Activated naive CD4-positive, alpha-beta T cell treated with anti-CD3 and anti-CD28 coated beads, Interleukin-2, amount 50 U/mL, for 24 hours (primary cell): ENCODE results near the gene PSMD1.

ENCODE experiments used
- H3K27ac Mint-ChIP-seq: one replicate; pipeline ENCODE4 v1.8.0; 2021; ENCODE audit warnings: mild to moderate bottlenecking, mixed read lengths
- H3K27me3 Mint-ChIP-seq: one replicate; pipeline ENCODE4 v1.8.0; 2021; ENCODE audit warnings: mixed read lengths
- H3K36me3 Mint-ChIP-seq: one replicate; pipeline ENCODE4 v1.8.0; 2021; ENCODE audit warnings: mixed read lengths
- H3K4me1 Mint-ChIP-seq: one replicate; pipeline ENCODE4 v1.8.0; 2021; ENCODE audit warnings: mixed read lengths
- H3K4me3 Mint-ChIP-seq: one replicate; pipeline ENCODE4 v1.8.0; 2021; ENCODE audit warnings: mild to moderate bottlenecking, mixed read lengths
- H3K9me3 Mint-ChIP-seq: one replicate; pipeline ENCODE4 v1.8.0; 2021; ENCODE audit warnings: mixed read lengths

PSMD1 gene

DNA sequence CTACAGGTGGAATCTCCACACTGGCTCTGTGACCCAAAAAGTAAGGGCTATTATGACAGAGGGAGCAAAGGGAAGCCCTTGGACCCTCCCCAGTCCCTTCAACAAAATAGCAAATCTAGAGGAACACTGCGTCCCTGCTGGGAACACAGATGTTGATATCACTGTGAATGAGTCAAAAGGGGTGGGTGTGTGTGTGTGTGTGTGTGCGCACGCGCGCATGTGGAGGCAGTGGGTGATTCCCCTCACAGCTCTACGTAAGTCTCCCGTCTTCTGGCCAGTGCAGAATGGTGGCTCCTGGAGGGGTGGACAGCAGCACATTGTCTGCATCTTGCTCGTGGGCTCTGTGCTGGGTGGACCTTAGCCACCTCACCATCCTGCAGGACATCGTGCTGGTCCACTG lies 27.1 kb upstream of the PSMD1 start:
- H3K4me1 Mint-ChIP-seq = no peaks in the 10 kb centered on the region
- no peaks in the 10 kb centered on the region for H3K9me3 Mint-ChIP-seq
- peaks cover 1% of the 10 kb centered on the region for H3K27me3 Mint-ChIP-seq
- H3K4me3 Mint-ChIP-seq = no peak overlapping the region
- no peak overlapping the region for H3K27ac Mint-ChIP-seq
- H3K36me3 Mint-ChIP-seq = no peaks in the 10 kb centered on the region

DNA sequence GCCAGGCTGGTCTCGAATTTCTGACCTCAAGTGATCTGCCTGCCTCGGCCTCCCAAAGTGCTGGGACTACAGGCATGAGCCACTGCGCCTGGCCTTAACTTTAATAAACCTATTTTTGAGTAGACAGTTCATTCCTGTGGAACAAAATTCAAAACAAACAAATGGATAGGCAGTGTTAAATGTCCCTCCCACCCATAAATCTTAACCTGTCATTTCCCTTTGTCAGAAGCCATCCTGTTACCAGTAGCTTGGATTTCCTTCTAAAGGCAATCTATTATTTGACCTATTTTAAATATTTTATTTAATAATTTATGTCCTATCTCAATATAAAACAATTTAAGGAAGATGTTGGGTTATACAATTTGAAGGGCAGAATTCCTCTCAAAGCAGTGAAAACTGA lies 25.9 kb upstream of the PSMD1 start:
- Mint-ChIP-seq H3K36me3 (no peaks in the 10 kb centered on the region), H3K27ac (no peak overlapping the region), H3K27me3 (peaks cover 6% of the 10 kb centered on the region), H3K9me3 (no peaks in the 10 kb centered on the region), H3K4me3 (no peak overlapping the region), H3K4me1 (no peaks in the 10 kb centered on the region)

DNA sequence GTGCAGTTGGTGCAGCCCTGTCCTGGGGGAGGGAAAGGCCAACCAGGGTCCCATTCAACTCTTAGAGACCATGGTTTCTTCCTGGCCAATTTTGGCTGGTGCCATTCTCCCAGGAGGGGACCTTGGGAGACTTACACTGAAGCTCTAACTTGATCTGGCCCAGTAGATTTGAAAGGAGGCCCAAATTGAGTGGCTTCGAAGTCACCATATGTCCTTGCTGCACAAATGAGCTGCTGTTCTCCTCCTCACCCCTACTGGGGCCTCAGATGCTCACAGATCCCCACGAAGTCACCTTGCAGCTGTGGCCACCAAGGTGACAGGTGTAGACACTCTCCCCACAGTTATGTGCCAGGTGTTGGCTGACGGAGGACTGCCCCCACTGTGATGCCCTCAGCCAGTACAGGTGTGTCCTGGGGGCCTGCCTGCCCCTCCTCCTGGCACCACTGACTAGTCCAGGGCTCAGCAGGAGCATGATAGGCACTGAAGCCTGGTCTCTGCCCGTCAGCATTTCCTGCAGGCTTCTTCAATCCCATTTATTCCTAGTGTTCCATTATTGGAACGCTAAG lies 24.0 kb upstream of the PSMD1 start:
- Mint-ChIP-seq H3K27ac (no peak overlapping the region), H3K4me1 (no peaks in the 10 kb centered on the region), H3K27me3 (peaks cover 16% of the 10 kb centered on the region), H3K4me3 (no peak overlapping the region), H3K36me3 (no peaks in the 10 kb centered on the region), H3K9me3 (no peaks in the 10 kb centered on the region)

DNA sequence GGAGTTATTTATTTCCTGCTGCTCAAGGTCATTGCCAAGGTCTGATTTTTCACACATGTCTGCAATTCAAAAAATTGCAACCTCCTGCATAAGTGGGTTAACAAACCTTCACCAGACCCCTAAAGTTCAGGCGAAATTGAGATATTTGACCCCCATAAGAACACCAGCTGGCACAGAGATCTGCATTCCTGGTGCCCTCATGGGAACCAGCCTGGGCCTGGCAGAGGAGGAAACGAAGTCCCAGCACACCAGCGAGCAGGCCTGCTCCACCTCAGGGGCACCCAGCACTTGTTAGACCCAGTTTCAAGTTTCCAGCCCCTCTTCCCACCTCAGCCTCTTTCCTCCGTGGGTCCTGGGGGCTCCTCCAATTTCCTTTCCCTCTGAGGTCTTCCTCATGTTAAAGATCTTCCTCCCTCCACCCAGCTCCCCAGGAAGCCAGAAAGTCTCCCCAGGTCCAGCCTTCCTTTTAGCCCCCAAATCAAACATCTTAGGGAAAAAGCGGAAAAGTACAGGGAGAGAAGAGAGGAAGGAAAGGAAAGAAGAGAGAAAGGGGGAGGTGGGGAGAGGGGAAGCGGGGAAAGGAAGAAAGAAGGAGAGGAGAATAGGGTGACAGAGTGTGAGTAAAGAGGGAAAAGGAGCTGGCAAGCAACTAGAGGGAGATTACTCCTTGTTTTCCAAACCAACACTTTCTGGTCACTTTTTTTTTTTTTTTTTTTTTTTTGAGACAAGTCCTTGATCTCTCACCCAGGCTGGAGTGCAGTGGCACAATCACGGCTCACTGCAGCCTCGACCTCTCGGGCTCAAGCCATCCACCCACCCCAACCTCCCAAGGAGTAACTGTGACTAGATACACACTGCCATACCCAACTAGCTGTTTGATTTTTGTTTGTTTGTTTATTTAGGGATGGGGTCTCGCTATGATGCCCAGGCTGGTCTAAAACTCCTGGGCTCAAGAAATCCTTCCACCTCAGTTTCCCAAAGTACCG lies 23.2 kb upstream of the PSMD1 start:
- no peaks in the 10 kb centered on the region for H3K4me1 Mint-ChIP-seq
- H3K27ac Mint-ChIP-seq = no peak overlapping the region
- H3K27me3 Mint-ChIP-seq = peaks cover 17% of the 10 kb centered on the region
- H3K9me3 Mint-ChIP-seq = no peaks in the 10 kb centered on the region
- no peak overlapping the region for H3K4me3 Mint-ChIP-seq
- no peaks in the 10 kb centered on the region for H3K36me3 Mint-ChIP-seq

DNA sequence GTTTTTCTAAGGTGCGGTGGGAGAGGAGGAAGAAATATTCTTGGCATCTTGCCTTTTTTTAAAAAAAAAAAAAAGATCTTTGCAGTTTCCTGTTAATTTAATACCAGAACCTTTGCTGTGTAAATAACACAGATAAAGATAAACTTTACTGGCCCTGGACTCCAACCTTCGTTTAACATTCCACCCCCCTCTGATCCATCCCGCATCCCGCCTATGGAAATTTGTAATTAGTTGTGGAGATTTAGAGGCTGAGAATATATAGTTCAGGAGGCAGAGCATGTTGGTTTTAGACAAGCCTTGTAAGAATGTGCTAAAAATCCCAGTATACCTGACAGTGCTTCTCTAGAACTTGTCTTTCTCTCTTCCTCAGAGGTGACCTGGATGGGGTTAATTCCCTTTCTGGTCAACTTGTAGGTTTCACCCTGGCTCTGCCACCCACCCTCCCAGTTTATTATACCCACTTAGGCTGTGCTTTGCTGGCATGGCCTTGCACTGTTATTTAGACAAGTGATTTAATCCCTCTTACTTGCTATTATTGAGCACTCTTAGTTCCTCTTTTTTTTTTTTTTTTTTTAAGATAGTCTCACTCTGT lies 22.3 kb upstream of the PSMD1 start:
- Mint-ChIP-seq H3K4me3 (no peak overlapping the region), H3K36me3 (no peaks in the 10 kb centered on the region), H3K9me3 (no peaks in the 10 kb centered on the region), H3K27ac (no peak overlapping the region), H3K27me3 (peaks cover 24% of the 10 kb centered on the region), H3K4me1 (no peaks in the 10 kb centered on the region)

DNA sequence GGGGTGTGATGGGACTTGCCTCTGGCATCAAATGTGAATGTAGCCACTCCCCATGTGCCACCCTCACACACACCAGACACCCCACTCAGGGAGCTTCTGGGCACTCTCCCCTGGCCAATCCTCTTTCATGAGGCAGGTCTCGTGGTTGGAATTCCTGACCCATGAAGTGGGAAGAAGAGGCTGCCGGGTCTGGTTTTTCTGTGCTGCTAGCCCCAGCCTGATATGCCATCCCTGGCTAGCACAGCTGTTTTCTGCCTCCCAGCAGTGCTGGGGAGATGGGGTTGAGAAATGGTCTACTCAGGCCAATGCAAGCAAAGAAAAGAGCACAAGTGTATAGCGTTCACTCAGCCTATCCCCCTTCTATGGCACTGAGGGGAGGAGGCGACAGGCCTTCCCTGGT lies 20.5 kb upstream of the PSMD1 start:
- Mint-ChIP-seq H3K27me3 (peaks cover 38% of the 10 kb centered on the region), H3K9me3 (no peaks in the 10 kb centered on the region), H3K4me3 (peak overlapping the region; percentile 3), H3K27ac (no peak overlapping the region), H3K4me1 (no peaks in the 10 kb centered on the region), H3K36me3 (peaks cover 2% of the 10 kb centered on the region)

DNA sequence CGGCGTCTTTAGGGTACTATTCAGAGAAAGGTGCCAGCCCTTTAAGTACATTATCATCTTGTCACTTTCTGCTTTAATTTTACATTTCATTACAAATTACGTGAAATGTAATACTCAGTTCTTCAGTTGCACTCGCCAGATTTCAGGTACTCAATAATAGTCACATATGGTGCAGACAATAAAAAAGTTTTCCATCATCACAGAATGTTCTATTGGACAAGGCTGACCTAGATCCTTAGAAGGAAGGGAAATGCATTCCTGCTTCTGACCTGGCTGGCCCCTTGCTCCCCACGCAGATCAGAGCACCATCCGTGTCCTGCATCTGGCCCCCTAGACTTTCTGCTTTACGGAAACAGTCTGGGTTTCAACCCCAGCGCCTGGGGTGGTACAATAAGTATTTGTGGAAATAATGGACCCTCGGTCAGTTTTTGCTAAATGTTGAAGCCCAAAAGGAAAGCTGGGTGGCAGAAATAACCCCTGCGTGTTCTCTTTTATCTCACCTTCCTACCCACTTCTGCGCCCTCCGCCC lies 20.0 kb upstream of the PSMD1 start:
- peak overlapping the region; percentile 69 for H3K4me3 Mint-ChIP-seq
- no peaks in the 10 kb centered on the region for H3K4me1 Mint-ChIP-seq
- H3K36me3 Mint-ChIP-seq = peaks cover 2% of the 10 kb centered on the region
- peaks cover 42% of the 10 kb centered on the region for H3K27me3 Mint-ChIP-seq
- H3K27ac Mint-ChIP-seq = no peak overlapping the region
- no peaks in the 10 kb centered on the region for H3K9me3 Mint-ChIP-seq

DNA sequence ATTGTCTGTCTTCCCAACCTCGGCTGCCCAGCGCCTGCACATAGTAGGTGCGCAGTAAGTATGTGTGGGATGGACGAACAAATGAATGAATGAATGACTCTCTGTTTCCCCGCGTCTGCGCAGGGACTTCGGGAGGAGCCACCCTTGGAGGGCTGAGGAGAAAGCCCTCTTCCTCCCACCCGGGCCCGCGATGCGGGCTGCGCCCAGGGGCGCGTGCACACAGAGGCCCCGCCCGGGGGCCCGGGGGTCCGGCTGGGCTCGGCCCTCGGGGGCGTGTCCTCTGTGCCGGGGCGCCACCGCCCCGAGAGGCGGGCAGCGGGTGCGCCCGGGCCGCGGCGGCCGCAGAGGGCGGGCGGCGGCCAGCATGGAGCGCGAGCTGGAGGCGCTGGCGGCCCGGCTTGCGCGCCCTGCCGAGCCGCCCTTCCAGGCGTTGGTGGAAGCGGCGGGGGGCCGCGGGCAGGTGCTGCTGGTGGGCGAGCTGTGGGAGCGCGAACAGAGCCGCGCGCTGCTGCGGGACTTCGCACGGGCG lies 19.4 kb upstream of the PSMD1 start, which contains the start of gene C2orf72:
Gene C2orf72, plus strand, starts transcription at position 322 of the 529 bp plus-strand sequence. Its CDS starts 43 bp downstream, at position 365.
- H3K9me3 Mint-ChIP-seq = no peaks in the 10 kb centered on the region
- no peaks in the 10 kb centered on the region for H3K4me1 Mint-ChIP-seq
- H3K36me3 Mint-ChIP-seq = peaks cover 2% of the 10 kb centered on the region
- H3K4me3 Mint-ChIP-seq = peak within 1 kb of the TSS; percentile 69
- H3K27ac Mint-ChIP-seq = peak within 1 kb of the TSS; percentile 59
- H3K27me3 Mint-ChIP-seq = peaks cover 46% of the 10 kb centered on the region

DNA sequence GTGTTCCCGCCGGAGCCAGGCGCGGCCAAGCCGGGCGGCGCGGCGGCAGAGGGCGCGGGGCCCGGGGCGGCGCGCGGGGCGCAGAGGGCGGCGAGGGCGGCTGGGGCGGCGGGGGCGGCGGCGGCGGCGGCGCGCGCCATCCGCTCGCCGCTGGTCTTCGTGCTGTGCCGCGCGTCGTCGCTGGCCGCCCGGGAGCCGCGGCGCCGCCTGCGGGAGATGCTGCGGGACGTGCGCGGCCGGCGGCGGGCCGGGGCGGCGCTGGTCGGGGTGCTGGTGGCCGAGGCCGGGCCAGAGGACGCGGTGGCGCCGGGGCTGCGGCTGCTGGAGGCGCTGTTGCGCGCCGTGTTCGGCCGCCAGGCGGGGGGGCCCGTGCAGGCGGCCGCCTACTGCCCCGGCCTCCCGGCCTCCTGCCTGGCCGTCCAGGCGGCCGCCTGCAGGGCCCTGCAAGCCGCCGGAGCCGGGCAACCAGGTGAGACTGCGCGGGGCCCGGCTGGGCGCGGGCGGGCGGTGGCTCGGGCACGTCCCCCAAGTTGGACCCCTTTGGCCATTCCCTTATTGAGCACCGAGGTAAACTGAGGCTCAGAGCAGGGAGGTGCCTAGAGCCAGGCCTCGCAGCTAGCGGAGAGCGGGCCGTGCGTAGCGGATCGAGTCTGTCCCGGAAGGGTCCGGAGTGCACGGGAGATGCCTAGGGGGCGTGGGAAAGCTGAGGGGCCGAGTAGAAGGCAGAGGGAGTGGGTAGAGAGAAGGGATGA lies 18.8 kb upstream of the PSMD1 start:
- H3K36me3 Mint-ChIP-seq = peaks cover 2% of the 10 kb centered on the region
- H3K4me1 Mint-ChIP-seq = no peaks in the 10 kb centered on the region
- H3K27ac Mint-ChIP-seq = peak overlapping the region; percentile 59
- H3K9me3 Mint-ChIP-seq = no peaks in the 10 kb centered on the region
- H3K4me3 Mint-ChIP-seq = no peak overlapping the region
- peaks cover 46% of the 10 kb centered on the region for H3K27me3 Mint-ChIP-seq

DNA sequence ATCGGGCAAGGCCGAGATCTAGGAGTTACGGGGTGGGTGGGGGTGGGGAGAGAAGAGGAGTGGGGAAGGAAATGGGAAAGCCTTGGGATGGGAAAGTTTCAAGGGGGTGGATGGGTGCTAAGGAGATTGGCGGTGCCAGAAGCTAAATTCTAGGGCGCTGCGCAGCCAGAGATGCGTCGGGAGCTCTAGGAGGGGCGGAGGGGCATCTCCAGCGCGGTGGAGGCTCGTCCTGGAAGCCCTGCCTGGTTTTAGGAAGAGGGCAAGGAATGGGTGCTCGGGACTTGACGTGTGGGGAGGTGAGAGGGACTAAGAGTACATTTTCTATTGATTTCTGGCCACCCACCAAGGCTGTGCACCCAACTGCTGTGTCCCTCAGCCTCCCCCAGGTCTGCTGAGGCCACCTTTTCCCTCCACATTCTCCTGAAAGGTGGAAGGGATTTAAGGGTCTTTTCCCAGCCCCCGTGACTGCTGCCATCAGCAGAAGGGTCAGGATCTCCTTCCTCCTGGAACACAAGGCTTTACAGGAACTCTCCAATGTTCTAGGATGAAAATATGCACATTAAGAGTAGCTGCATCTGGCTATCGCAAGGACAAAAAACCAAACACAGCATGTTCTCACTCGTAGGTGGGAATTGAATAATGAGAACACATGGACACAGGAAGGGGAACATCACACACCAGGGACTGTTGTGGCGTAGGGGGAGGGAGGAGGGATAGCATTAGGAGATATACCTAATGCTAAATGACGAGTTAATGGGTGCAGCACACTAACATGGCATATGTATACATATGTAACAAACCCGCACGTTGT lies 18.0 kb upstream of the PSMD1 start:
- H3K4me1 Mint-ChIP-seq = no peaks in the 10 kb centered on the region
- peaks cover 45% of the 10 kb centered on the region for H3K27me3 Mint-ChIP-seq
- H3K4me3 Mint-ChIP-seq = peak overlapping the region; percentile 66
- H3K27ac Mint-ChIP-seq = no peak overlapping the region
- H3K9me3 Mint-ChIP-seq = no peaks in the 10 kb centered on the region
- H3K36me3 Mint-ChIP-seq = peaks cover 2% of the 10 kb centered on the region

DNA sequence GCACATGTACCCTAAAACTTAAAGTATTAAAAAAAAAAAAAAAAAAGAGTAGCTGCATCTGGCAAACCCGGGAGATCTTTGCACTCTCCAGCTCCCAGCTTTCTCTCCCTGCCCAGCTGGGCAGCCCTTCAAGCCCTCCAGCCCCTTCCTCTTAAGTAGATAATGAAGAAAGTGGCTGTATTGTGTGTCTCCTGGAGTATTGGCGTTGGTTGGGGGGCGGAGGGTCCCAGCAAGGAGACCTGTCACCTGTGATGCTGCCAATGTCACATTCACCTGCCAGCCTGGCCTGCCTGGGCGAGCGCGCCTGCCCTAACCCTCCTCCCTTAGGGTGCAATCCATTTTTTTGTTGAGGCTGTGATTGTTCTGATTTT lies 17.4 kb upstream of the PSMD1 start:
- no peak overlapping the region for H3K4me3 Mint-ChIP-seq
- no peaks in the 10 kb centered on the region for H3K4me1 Mint-ChIP-seq
- H3K36me3 Mint-ChIP-seq = peaks cover 2% of the 10 kb centered on the region
- H3K27me3 Mint-ChIP-seq = peaks cover 45% of the 10 kb centered on the region
- H3K9me3 Mint-ChIP-seq = no peaks in the 10 kb centered on the region
- H3K27ac Mint-ChIP-seq = no peak overlapping the region

DNA sequence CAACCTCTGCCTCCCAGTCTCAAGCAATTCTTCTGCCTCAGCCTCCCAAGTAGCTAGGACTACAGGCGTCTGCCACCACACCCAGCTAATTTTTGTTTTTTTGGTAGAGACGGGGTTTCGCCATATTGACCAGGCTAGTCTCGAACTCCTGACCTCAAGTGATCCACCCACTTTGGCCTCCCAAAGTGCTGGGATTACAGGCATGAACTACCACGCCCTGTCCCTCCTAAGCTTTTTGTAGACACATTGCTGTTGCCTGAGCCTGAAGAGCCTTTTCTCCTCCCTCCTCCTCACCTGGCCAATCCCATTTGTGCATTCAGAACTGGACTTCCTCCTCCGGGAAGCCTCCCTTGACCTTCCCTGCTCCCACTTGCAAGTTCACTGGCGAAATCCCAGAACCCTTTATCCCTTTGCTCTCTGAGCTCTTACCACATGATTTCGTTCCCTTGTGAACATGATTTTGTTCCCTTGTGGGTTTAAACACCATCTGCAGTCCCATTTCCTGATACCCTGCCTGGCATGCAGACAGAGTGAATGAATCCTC lies 16.8 kb upstream of the PSMD1 start:
- Mint-ChIP-seq H3K27me3 (peaks cover 45% of the 10 kb centered on the region), H3K4me3 (peak overlapping the region; percentile 59), H3K9me3 (no peaks in the 10 kb centered on the region), H3K27ac (no peak overlapping the region), H3K36me3 (peaks cover 2% of the 10 kb centered on the region), H3K4me1 (no peaks in the 10 kb centered on the region)

DNA sequence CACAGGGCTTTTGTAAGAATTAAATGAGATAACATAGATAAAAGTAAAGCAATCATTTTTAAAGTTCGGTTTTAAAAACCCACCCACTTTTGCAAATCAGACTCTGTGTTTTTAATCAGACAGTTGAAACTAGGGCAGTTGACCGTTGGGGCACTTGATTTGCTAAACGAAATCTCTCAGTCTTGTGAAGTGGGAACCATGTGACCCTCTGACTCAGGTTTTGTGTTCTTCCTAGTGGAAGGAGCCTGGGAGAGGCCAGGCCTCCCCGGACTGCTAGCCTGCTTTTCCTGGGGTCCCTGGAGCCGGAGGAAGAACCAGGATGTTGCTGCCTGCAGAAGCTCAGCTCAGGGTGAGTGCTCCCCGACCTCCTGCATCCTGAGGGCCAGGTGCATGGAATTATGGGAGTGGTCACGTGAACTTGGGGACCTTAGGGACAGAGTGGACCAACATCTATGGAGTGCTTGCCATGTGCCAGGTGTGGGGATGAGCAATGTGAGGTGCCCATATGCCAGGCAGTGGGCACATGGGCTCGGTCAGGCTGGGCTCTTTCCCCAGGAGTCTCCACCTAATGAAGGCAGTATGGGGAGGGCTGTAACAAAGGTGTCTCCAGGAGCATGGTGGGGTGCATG lies 15.5 kb upstream of the PSMD1 start:
- Mint-ChIP-seq H3K4me3 (no peak overlapping the region), H3K27ac (no peak overlapping the region), H3K27me3 (peaks cover 39% of the 10 kb centered on the region), H3K36me3 (peaks cover 2% of the 10 kb centered on the region), H3K9me3 (no peaks in the 10 kb centered on the region), H3K4me1 (no peaks in the 10 kb centered on the region)

DNA sequence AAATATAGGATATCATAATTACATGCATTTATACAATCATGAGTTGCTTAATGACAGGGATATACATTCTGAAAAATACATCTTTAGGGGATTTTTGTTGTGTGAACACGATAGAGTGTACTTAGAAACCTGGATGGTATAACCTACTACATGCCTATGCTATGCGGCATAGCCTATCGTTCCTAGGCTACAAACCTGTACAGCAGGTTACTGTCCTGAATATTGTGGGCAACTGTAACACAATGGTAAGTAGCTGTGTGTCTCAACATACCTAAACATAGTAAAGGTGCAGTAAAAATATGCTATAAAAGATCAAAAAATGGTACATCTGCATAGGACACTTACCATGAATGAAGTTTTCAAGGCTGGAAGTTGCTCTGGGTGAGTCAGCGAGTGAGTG lies 12.9 kb upstream of the PSMD1 start:
- H3K27ac Mint-ChIP-seq = no peak overlapping the region
- no peaks in the 10 kb centered on the region for H3K4me1 Mint-ChIP-seq
- H3K36me3 Mint-ChIP-seq = peaks cover 2% of the 10 kb centered on the region
- H3K9me3 Mint-ChIP-seq = no peaks in the 10 kb centered on the region
- H3K27me3 Mint-ChIP-seq = peaks cover 26% of the 10 kb centered on the region
- H3K4me3 Mint-ChIP-seq = no peak overlapping the region
